ENCODE measurements around the gene AP2A2. TPM values are rescaled to one million over a fixed set of nuclear protein-coding genes. Genes with fewer than 3 reads are reported as not detected.

Gene AP2A2
- total RNA-seq, 1 donor from 2014 or later: 26.2 TPM

GRCh38 chr11:898540-899190, 27.0 kb upstream of the AP2A2 start:
- DNase-seq (ENCODE audit: low read depth): no peak

DNA sequence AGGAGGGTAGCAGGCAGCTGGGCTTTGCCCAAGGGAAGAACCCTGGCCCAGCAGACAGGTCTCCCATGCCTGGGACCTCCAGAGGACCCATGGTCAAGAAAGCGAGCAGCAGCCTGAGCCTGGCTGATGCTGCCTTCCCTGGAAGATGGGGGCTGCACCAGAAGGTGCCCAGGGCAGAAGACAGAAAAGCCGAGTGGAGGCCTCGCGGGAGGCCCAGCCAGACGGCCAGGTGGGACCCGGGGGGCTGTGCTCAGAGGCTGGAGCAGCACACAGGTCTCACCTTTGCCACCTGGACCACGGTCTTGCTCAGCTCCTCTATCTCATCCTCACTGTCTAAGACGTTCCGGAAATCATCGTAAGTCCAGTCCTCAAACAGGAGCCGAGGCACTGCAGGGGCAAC, 25.9 kb upstream of the AP2A2 start:
- no peak for DNase-seq (ENCODE audit: low read depth)

DNA sequence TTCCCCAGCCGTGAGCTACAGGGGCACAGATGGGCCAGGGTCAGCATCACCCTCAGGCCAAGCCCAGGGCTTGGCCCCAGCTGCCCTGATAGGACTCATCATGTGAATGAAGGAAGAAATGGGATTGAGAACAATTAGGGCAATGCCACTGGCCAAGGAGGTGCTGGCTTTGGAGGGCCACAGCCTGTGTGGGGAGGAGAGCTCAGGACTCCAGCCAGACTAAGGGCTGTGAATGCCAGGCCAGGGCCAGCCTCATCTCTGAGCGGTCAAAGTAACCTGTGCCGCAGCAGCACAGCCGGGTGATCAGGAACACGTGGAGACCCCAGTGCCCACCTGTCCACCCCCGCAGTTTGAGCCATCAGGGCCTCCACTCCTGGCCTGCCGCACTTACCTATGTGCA, 25.1 kb upstream of the AP2A2 start:
- no peak for DNase-seq (ENCODE audit: low read depth)

- no peak for DNase-seq (ENCODE audit: low read depth)
These were observed 24.1 kb upstream of the AP2A2 start for GRCh38 chr11:901452-902061.

GRCh38 chr11:904380-904779, 21.3 kb upstream of the AP2A2 start:
- DNase-seq (ENCODE audit: low read depth): no peak

- DNase-seq (ENCODE audit: low read depth): no peak
These were observed 19.7 kb upstream of the AP2A2 start for GRCh38 chr11:905952-906351.

- no peak for DNase-seq (ENCODE audit: low read depth)
These were observed 18.0 kb upstream of the AP2A2 start for GRCh38 chr11:907668-908067.

GRCh38 chr11:908273-908672, 17.4 kb upstream of the AP2A2 start:
- DNase-seq (ENCODE audit: low read depth): no peak

DNA sequence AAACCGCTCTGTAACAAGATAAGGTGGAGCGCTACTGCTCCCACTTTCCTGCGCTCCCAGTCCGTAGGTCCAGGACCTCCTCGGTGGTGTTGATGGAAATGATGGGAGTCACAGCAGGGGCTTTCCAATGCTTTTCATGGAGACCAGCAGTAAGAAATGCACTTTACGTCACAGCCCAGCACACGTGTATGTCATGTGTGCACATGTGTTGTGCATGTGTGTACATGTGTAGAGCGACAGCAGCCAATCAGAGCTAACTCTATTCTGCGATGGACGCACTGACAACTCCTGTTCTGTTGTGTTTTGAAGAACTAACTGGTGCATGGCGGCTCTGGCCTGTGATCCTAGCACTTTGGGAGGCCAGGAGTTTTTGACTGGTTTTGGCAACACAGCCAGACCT, 16.3 kb upstream of the AP2A2 start:
- no peak for DNase-seq (ENCODE audit: low read depth)

- no peak for DNase-seq (ENCODE audit: low read depth)
These were observed 15.6 kb upstream of the AP2A2 start for GRCh38 chr11:910044-910588.

GRCh38 chr11:910589-911030, 15.1 kb upstream of the AP2A2 start, which contains the start of gene CHID1:
Gene CHID1 (minus strand): TSS chr11:910810. CDS start chr11:904816, 5,994 bp downstream.
- peak; percentile 85 for DNase-seq (ENCODE audit: low read depth)

- peak; percentile 63 for DNase-seq (ENCODE audit: low read depth)
These were observed 14.4 kb upstream of the AP2A2 start for GRCh38 chr11:911031-911889.

DNA sequence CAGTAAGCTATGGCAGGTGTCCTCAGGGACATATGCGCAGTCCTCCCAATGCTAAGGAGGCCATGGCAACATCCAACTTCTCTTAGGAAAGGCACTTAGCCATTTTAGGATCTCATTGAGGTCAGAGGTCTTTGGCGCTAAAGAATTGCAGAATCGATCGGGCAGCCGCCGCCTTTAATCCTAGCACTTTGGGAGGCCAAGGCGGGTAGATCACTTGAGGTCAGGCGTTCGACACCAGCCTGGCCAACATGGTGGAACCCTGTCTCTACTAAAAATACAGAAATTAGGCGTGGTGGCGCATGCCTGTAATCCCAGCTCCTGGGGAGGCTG, 13.8 kb upstream of the AP2A2 start:
- no peak for DNase-seq (ENCODE audit: low read depth)

GRCh38 chr11:912266-912665, 13.4 kb upstream of the AP2A2 start:
- no peak for DNase-seq (ENCODE audit: low read depth)

DNA sequence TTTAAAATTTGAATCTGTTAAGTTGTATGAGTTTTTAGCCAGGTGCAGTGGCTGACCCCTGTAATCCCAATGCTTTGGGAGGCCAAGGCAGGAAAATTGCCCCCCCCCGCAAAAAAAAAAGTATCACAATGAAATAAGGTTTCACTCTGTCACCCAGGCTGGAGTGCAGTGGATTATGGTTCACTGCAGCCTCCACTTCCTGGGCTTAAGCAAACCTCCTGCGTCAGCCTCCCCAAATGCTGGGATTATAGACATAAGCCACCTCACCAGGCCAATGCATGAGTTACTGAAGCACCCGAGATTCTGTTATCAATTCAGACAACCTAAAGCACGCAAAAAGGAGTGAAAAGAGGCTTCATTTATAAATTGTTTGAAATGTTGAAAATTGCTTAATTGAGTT, 12.6 kb upstream of the AP2A2 start:
- no peak for DNase-seq (ENCODE audit: low read depth)

DNA sequence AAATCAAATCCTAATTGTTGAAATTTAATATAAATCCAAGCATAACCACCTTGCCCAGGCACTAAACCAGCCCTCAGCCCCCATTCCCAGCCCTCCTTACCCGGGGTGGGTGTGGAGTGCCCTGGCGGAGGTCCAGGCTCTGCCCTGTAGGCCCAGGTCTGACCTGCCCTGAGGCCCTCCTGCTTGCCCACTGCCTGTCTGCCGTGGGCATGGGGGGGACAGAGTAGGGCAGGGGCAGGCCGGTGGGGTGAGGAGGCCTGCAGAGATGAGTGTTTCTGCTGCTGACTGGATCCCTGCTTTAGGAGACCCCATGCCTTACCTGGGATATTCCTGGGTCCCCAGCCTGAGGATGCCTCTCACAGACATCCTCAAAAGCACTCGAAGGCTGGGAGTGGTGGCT, 11.5 kb upstream of the AP2A2 start:
- no peak for DNase-seq (ENCODE audit: low read depth)

DNA sequence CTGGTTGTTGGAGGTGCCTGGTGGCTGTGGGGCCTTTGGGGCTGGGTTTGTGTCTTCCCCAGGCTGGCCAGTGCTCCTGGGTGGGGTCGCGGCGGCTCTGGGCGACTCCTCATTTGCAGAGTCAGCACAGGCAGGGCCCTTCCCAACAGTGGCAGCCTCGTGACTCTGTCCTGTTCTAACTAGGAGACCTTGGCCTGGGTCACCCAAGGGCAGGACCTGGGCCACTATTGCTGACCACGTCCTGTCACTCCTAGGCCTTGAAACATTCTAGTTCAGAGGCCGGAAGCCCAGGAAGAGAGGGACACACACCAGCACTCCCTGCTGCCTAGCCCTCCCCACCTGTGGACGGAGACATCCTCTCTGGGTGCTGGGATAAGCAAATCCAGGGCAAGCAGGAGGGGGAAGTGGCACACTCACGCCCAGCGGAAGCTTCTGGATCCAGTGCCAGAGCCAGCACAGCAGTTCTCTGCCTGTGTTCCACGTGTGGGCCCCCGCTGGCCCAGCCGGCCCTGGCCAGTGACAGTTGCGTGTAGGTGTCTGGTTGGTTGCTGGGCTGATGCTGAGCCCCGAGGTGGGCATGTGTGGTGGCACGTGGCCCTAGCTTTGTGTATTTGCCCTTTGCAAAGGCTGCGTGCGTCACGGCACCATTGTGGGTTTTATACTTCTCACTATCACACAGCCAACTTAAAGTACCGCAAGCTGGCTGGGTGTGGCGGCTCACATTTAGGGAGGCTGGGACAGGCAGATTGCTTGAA, 10.7 kb upstream of the AP2A2 start:
- no peak for DNase-seq (ENCODE audit: low read depth)

- DNase-seq (ENCODE audit: low read depth): no peak
These were observed 8.2 kb upstream of the AP2A2 start for GRCh38 chr11:917426-917825.

- no peak for DNase-seq (ENCODE audit: low read depth)
These were observed 3.6 kb upstream of the AP2A2 start for GRCh38 chr11:921921-922678.

GRCh38 chr11:923691-924405, 1.8 kb upstream of the AP2A2 start:
- DNase-seq (ENCODE audit: low read depth): no peak
